IPS-20b (cell line): Measurements from ENCODE around the gene TTC21A.
A peak's percentile ranks its signal among the peaks of the same experiment; 100 is the strongest.

ENCODE experiments used
- H3K27ac ChIP-seq: one replicate; pipeline ENCODE4 v1.5.1; 2013; ENCODE audit warnings: low read length
- H3K27me3 ChIP-seq: 2 replicates; pipeline ENCODE4 v1.6.1; 2013; ENCODE audit warnings: mild to moderate bottlenecking, low read length, inconsistent platforms; ENCODE audit not compliant: insufficient read depth
- H3K36me3 ChIP-seq: 2 replicates; pipeline ENCODE4 v1.6.1; 2013; ENCODE audit warnings: low read depth, mild to moderate bottlenecking, inconsistent platforms, low read length, moderate library complexity; ENCODE audit not compliant: insufficient read depth
- H3K4me1 ChIP-seq: 2 replicates; pipeline ENCODE4 v1.6.1; 2013; ENCODE audit warnings: mild to moderate bottlenecking, control low read depth, inconsistent platforms, low read length, moderate library complexity; ENCODE audit not compliant: insufficient read depth
- H3K4me3 ChIP-seq: 2 replicates; pipeline ENCODE4 v1.5.1; 2013; ENCODE audit warnings: mild to moderate bottlenecking, low read length, inconsistent platforms
- H3K9ac ChIP-seq: 2 replicates; pipeline ENCODE4 v1.6.1; 2013; ENCODE audit warnings: low read depth, mild to moderate bottlenecking, inconsistent platforms, low read length, moderate library complexity
- H3K9me3 ChIP-seq: 2 replicates; pipeline ENCODE4 v1.6.1; 2013; ENCODE audit warnings: mild to moderate bottlenecking, low read depth, low read length, inconsistent platforms; ENCODE audit not compliant: insufficient read depth

TTC21A gene

GRCh38 chr3:39108200-39108710, 775 bp downstream of the TTC21A start:
- Histone ChIP-seq H3K27ac (no peak overlapping the region), H3K9me3 (no peaks in the 10 kb centered on the region), H3K27me3 (peaks cover 29% of the 10 kb centered on the region), H3K4me1 (peaks cover 7% of the 10 kb centered on the region; the same call in 1 of the 2 replicates), H3K4me3 (peak overlapping the region; percentile 93), H3K36me3 (no peaks in the 10 kb centered on the region), H3K9ac (peak overlapping the region; percentile 64; the same call in 1 of the 2 replicates)

DNA sequence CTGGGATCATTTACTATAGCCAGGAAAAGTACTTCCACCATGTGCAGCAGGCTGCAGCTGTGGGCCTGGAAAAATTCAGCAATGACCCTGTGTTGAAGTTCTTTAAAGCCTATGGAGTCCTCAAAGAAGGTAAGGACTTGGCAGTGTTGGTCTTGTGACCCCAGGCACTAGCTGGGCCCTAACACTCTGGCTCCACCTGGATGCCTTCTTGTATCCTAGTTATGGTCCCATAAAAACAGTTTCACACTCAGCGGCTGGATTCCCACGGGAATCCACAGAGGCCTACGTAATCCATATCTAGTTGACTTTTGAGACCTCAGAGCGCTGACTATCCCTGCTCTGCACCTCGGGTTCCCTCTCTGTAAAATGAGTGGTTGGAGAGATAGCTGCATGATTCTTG, 1.6 kb downstream of the TTC21A start:
- peaks cover 29% of the 10 kb centered on the region for H3K27me3 ChIP-seq
- H3K4me3 ChIP-seq, result no peak overlapping the region
- no peak overlapping the region for H3K9ac ChIP-seq
- H3K27ac ChIP-seq, result no peak overlapping the region
- peaks cover 7% of the 10 kb centered on the region; the same call in 1 of the 2 replicates for H3K4me1 ChIP-seq
- H3K9me3 ChIP-seq, result no peaks in the 10 kb centered on the region
- H3K36me3 ChIP-seq, result no peaks in the 10 kb centered on the region

GRCh38 chr3:39110041-39110639, 2.7 kb downstream of the TTC21A start:
- no peaks in the 10 kb centered on the region for H3K36me3 ChIP-seq

GRCh38 chr3:39112113-39112512, 4.6 kb downstream of the TTC21A start:
- H3K27me3 ChIP-seq, result peaks cover 15% of the 10 kb centered on the region
- H3K27ac ChIP-seq, result no peak overlapping the region
- H3K36me3 ChIP-seq, result no peaks in the 10 kb centered on the region
- 0 out of 2 replicates have a peak, but pooled peaks cover 5% of the 10 kb centered on the region for H3K4me1 ChIP-seq
- H3K9ac ChIP-seq, result no peak overlapping the region
- no peak overlapping the region for H3K4me3 ChIP-seq
- no peaks in the 10 kb centered on the region for H3K9me3 ChIP-seq

More at GRCh38 chr3:39110041-39110639, 2.7 kb downstream of the TTC21A start:
- no peaks in the 10 kb centered on the region for H3K9me3 ChIP-seq
- peaks cover 7% of the 10 kb centered on the region; the same call in 1 of the 2 replicates for H3K4me1 ChIP-seq
- H3K27ac ChIP-seq, result no peak overlapping the region
- no peak overlapping the region for H3K9ac ChIP-seq
- H3K4me3 ChIP-seq, result no peak overlapping the region
- peaks cover 29% of the 10 kb centered on the region for H3K27me3 ChIP-seq

DNA sequence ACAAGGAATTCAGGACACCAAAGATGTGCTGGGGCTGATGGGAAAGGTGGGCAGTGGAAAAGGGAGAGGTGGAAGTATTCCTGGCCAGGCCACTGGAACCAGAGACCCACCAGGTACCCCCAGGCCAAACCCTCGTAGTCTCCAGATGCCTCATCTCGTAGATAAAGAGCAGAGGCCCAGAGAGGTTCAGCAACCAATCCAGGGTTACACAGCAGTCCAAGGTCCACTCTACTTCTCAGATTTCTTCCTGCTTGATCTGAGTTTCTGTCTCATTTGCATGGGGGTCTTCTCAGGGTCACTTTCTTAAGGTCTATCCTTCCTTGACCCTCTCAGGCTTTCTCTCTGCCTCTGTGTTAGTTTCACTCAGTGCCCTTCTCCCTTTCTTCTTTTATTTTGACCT, 5.1 kb downstream of the TTC21A start:
- H3K4me1 ChIP-seq, result 0 out of 2 replicates have a peak, but pooled peaks cover 5% of the 10 kb centered on the region
- H3K4me3 ChIP-seq, result no peak overlapping the region
- H3K36me3 ChIP-seq, result no peaks in the 10 kb centered on the region
- no peak overlapping the region for H3K27ac ChIP-seq
- no peaks in the 10 kb centered on the region for H3K9me3 ChIP-seq
- H3K9ac ChIP-seq, result no peak overlapping the region
- peaks cover 15% of the 10 kb centered on the region for H3K27me3 ChIP-seq

DNA sequence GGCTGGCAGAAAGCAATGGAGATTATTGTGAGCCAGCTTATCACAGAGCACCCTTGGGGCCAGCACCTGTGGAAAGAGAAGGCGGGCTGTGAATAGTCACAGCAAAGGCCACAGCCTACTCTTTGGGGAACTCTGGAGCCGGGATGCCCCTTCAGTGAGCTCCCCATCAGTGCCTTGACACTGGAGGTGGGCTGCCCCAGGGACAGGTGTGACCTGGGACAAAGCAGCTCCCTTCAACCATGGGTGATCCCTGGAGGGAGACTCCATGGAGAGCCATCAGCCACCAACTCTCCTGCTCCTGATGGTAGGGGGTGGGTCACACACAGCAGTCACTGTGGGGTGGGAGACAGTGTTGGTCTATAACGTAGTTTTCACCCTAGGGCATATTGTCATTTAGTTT, 5.8 kb downstream of the TTC21A start:
- Histone ChIP-seq H3K27me3 (peaks cover 11% of the 10 kb centered on the region), H3K4me3 (no peak overlapping the region), H3K36me3 (no peaks in the 10 kb centered on the region), H3K4me1 (0 out of 2 replicates have a peak, but pooled peaks cover 2% of the 10 kb centered on the region), H3K27ac (no peak overlapping the region), H3K9me3 (no peaks in the 10 kb centered on the region), H3K9ac (no peak overlapping the region)

DNA sequence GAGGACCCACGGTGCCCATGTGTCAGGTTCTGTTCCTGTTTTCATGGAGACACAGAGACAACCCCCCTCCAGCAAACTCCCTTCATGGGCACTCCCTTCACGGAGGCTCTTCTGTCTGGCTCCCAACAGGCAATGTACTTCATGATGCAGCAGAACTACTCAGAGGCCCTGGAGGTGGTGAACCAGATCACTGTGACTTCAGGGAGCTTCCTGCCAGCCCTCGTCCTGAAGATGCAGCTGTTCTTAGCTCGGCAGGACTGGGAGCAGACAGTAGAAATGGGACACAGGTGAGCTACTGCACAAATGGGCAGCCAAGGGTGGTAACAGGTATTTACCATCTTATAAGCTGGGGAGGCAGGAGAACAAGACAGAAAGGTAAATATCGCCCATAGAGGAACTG, 7.0 kb downstream of the TTC21A start:
- Histone ChIP-seq H3K27ac (no peak overlapping the region), H3K9me3 (no peaks in the 10 kb centered on the region), H3K36me3 (no peaks in the 10 kb centered on the region), H3K27me3 (no peaks in the 10 kb centered on the region), H3K4me3 (no peak overlapping the region), H3K4me1 (no peaks in the 10 kb centered on the region), H3K9ac (no peak overlapping the region)

GRCh38 chr3:39115870-39116269, 8.4 kb downstream of the TTC21A start:
- H3K9me3 ChIP-seq, result no peaks in the 10 kb centered on the region
- no peaks in the 10 kb centered on the region for H3K27me3 ChIP-seq
- H3K36me3 ChIP-seq, result no peaks in the 10 kb centered on the region
- H3K4me1 ChIP-seq, result no peaks in the 10 kb centered on the region
- H3K9ac ChIP-seq, result no peak overlapping the region
- H3K4me3 ChIP-seq, result no peak overlapping the region
- no peak overlapping the region for H3K27ac ChIP-seq

DNA sequence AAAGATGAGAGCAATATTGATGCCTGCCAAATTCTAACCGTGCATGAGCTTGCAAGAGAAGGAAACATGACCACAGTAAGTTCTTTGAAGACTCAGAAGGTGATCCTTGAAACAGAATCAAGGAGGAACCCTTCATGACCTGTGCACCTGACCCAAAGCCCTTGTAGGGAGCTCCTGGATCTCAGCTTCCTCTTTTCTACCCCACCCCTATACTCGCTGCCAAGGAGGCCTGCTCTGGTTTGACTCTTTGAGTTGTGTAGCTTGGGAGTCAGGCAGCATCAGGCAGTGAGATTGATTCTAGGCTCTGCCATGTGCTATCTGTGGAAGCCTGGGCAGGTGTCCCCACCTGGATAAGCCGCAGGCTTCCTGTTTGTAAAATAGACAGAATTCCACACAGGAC, 10.6 kb downstream of the TTC21A start:
- Histone ChIP-seq H3K9me3 (no peaks in the 10 kb centered on the region), H3K4me1 (no peaks in the 10 kb centered on the region), H3K27me3 (no peaks in the 10 kb centered on the region), H3K27ac (no peak overlapping the region), H3K9ac (no peak overlapping the region), H3K36me3 (no peaks in the 10 kb centered on the region), H3K4me3 (no peak overlapping the region)

- Histone ChIP-seq H3K27ac (no peak overlapping the region), H3K4me1 (no peaks in the 10 kb centered on the region)
Measured at GRCh38 chr3:39118931-39119660, 11.6 kb downstream of the TTC21A start.

DNA sequence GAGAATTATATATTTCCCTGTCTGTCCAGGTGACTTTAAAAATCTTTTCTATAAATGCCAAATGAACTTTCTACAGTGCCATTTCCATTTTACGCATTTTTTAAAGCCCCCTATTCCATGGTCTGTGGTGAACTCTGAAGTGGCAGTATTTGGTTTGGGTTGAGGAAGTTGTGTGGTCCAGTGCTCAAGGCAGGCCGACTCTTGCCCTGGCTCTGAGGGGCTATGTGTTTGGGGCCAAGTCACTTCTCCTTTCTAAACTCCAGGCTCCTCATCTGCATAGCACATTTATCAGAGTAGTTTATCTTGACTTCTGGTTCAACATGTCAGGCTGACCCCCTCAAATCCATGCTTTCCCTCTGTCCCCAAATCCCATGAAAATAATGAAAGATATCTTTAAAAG, 14.1 kb downstream of the TTC21A start:
- H3K27me3 ChIP-seq, result no peaks in the 10 kb centered on the region
- H3K36me3 ChIP-seq, result no peaks in the 10 kb centered on the region
- H3K27ac ChIP-seq, result no peak overlapping the region
- H3K4me1 ChIP-seq, result no peaks in the 10 kb centered on the region
- no peak overlapping the region for H3K9ac ChIP-seq
- no peaks in the 10 kb centered on the region for H3K9me3 ChIP-seq
- no peak overlapping the region for H3K4me3 ChIP-seq

More at GRCh38 chr3:39118931-39119660, 11.6 kb downstream of the TTC21A start:
- Histone ChIP-seq H3K27me3 (no peaks in the 10 kb centered on the region), H3K4me3 (no peak overlapping the region), H3K36me3 (no peaks in the 10 kb centered on the region), H3K9ac (no peak overlapping the region), H3K9me3 (no peaks in the 10 kb centered on the region)

DNA sequence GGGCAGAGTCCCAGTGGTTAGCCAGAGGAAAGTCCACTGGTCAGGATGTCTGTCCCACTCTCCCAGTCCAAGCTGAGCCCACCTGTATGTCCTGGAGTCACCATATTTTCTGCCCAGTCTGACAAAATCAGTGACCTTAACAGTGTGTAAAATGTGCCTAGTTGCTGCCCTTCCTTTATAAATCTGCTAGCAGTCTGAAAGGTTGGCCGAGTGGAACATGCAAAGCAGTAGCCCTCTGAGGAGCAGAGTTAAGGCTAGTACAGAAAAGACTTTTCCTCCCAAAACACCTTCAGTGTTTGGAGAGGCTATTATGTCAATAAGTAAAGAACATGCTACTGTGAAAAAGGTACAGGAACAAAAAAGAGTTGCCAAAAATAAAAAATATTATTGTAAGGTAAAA, 15.3 kb downstream of the TTC21A start:
- Histone ChIP-seq H3K9ac (no peak overlapping the region), H3K9me3 (no peaks in the 10 kb centered on the region), H3K27me3 (no peaks in the 10 kb centered on the region), H3K36me3 (no peaks in the 10 kb centered on the region), H3K4me3 (no peak overlapping the region), H3K27ac (no peak overlapping the region), H3K4me1 (no peaks in the 10 kb centered on the region)
